ENCODE results near the gene SMPX.

SMPX gene

GRCh38 chrX:21744060-21744459 lies 13.9 kb downstream of the SMPX start:
- DNase-seq (ENCODE audit: low spot score): no peak

GRCh38 chrX:21741869-21742701 lies 15.8 kb downstream of the SMPX start:
- DNase-seq (ENCODE audit: low spot score): no peak

- DNase-seq (ENCODE audit: low spot score): no peak
Measured at GRCh38 chrX:21741364-21741763, 16.6 kb downstream of the SMPX start.

GRCh38 chrX:21740329-21741274 lies 17.3 kb downstream of the SMPX start:
- no peak for DNase-seq (ENCODE audit: low spot score)

- DNase-seq (ENCODE audit: low spot score): no peak
Measured at GRCh38 chrX:21738950-21739287, 19.0 kb downstream of the SMPX start.

- DNase-seq (ENCODE audit: low spot score): peak; percentile 13
Measured at GRCh38 chrX:21738210-21738949, 19.5 kb downstream of the SMPX start.

- DNase-seq (ENCODE audit: low spot score): no peak
Measured at GRCh38 chrX:21735768-21736127, 22.2 kb downstream of the SMPX start.

- DNase-seq (ENCODE audit: low spot score): no peak
Measured at GRCh38 chrX:21735038-21735767, 22.7 kb downstream of the SMPX start.

GRCh38 chrX:21734175-21734574 lies 23.7 kb downstream of the SMPX start:
- no peak for DNase-seq (ENCODE audit: low spot score)

GRCh38 chrX:21733705-21734104 lies 24.2 kb downstream of the SMPX start:
- no peak for DNase-seq (ENCODE audit: low spot score)

- DNase-seq (ENCODE audit: low spot score): no peak
Measured at GRCh38 chrX:21730026-21730425, 27.9 kb downstream of the SMPX start.

- no peak for DNase-seq (ENCODE audit: low spot score)
Measured at GRCh38 chrX:21728276-21728968, 29.5 kb downstream of the SMPX start.

- DNase-seq (ENCODE audit: low spot score): no peak
Measured at GRCh38 chrX:21725916-21726315, 32.0 kb downstream of the SMPX start.

GRCh38 chrX:21725496-21725895 lies 32.4 kb downstream of the SMPX start:
- DNase-seq (ENCODE audit: low spot score): peak; percentile 18

GRCh38 chrX:21723814-21724213 lies 34.1 kb downstream of the SMPX start:
- DNase-seq (ENCODE audit: low spot score): no peak

- DNase-seq (ENCODE audit: low spot score): peak; percentile 24
Measured at GRCh38 chrX:21723084-21723483, 34.8 kb downstream of the SMPX start.

GRCh38 chrX:21721195-21721594 lies 36.7 kb downstream of the SMPX start:
- DNase-seq (ENCODE audit: low spot score): no peak

- DNase-seq (ENCODE audit: low spot score): no peak
Measured at GRCh38 chrX:21718575-21718974, 39.3 kb downstream of the SMPX start.

- no peak for DNase-seq (ENCODE audit: low spot score)
Measured at GRCh38 chrX:21717802-21718201, 40.1 kb downstream of the SMPX start.

- DNase-seq (ENCODE audit: low spot score): no peak
Measured at GRCh38 chrX:21715825-21716224, 42.1 kb downstream of the SMPX start.

GRCh38 chrX:21715337-21715736 lies 42.6 kb downstream of the SMPX start:
- DNase-seq (ENCODE audit: low spot score): no peak

All from AG08396 (cell line).